ENCODE data around the gene RBM20.

Gene RBM20

DNA sequence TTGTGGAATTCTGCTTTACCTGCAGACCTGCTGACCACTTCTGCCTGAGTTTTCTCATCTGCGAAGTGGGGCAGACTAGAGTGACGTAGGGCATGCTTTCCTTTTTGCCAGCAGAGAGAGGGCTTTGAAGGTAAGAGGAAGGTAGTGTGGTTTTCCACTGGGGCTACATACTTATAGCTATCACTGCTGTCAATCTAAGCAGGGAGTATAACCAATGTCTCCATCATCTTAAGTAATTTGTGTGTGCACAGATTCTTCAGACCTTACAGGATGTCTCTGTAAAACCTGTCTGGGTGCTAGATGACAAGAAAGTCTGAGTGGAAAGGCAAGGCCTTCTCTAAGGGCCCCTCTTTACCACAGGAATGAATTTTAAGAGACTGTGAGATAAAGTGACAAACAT, 106.8 kb downstream of the RBM20 start:
- Histone ChIP-seq H3K27ac (ENCODE audit: low read length) (no peak overlapping the region), H3K36me3 (ENCODE audit: control insufficient read depth in 1 of 2, insufficient read depth in 2 of 2, low read length in 2 of 2) (no peaks in the 10 kb centered on the region), H3K9me3 (ENCODE audit: control insufficient read depth in 1 of 2, low read length in 2 of 2) (peaks cover 0 to 6% of the 10 kb centered on the region in 2 donors), H3K27me3 (ENCODE audit: low read depth, low read length) (no peaks in the 10 kb centered on the region), H3K4me1 (ENCODE audit: control insufficient read depth in 1 of 2, insufficient read depth in 2 of 2, low read length in 2 of 2) (peaks cover 0 to 8% of the 10 kb centered on the region in 2 donors), H3K4me3 (ENCODE audit: low read depth in 1 of 2, low read length in 2 of 2) (no peak overlapping the region)

GRCh38 chr10:110751850-110752249, 107.7 kb downstream of the RBM20 start:
- peaks cover 0 to 4% of the 10 kb centered on the region in 2 donors for H3K4me1 ChIP-seq (ENCODE audit: control insufficient read depth in 1 of 2, insufficient read depth in 2 of 2, low read length in 2 of 2)
- peaks cover 0 to 6% of the 10 kb centered on the region in 2 donors for H3K9me3 ChIP-seq (ENCODE audit: control insufficient read depth in 1 of 2, low read length in 2 of 2)
- H3K27ac ChIP-seq (ENCODE audit: low read length), result no peak overlapping the region
- H3K36me3 ChIP-seq (ENCODE audit: control insufficient read depth in 1 of 2, insufficient read depth in 2 of 2, low read length in 2 of 2), result no peaks in the 10 kb centered on the region
- H3K4me3 ChIP-seq (ENCODE audit: low read depth in 1 of 2, low read length in 2 of 2), result no peak overlapping the region
- H3K27me3 ChIP-seq (ENCODE audit: low read depth, low read length), result no peaks in the 10 kb centered on the region

DNA sequence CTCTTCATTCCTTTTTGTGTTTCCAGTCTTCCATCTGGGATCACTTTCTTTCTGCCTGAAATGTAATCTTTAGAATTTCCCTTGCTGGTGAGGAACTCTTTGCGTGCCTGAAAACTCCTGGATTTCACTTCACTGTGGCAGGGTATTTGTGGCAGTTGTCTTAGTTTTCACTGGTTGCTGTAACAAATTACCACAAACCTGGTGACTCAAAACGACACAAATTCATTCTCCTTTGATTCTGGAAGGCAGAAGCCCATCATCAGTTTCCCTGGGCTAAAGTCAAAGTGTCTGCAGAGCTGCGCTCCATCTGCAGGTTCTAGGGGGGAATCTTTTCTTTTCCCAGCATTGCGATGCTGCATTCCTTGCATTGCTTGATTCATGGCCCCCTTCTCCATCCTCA, 109.3 kb downstream of the RBM20 start:
- H3K27me3 ChIP-seq (ENCODE audit: low read depth, low read length), result no peaks in the 10 kb centered on the region
- H3K4me1 ChIP-seq (ENCODE audit: control insufficient read depth in 1 of 2, insufficient read depth in 2 of 2, low read length in 2 of 2), result no peaks in the 10 kb centered on the region
- H3K4me3 ChIP-seq (ENCODE audit: low read depth in 1 of 2, low read length in 2 of 2), result no peak overlapping the region
- H3K9me3 ChIP-seq (ENCODE audit: control insufficient read depth in 1 of 2, low read length in 2 of 2), result peaks cover 0 to 6% of the 10 kb centered on the region in 2 donors
- H3K27ac ChIP-seq (ENCODE audit: low read length), result no peak overlapping the region
- H3K36me3 ChIP-seq (ENCODE audit: control insufficient read depth in 1 of 2, insufficient read depth in 2 of 2, low read length in 2 of 2), result no peaks in the 10 kb centered on the region

DNA sequence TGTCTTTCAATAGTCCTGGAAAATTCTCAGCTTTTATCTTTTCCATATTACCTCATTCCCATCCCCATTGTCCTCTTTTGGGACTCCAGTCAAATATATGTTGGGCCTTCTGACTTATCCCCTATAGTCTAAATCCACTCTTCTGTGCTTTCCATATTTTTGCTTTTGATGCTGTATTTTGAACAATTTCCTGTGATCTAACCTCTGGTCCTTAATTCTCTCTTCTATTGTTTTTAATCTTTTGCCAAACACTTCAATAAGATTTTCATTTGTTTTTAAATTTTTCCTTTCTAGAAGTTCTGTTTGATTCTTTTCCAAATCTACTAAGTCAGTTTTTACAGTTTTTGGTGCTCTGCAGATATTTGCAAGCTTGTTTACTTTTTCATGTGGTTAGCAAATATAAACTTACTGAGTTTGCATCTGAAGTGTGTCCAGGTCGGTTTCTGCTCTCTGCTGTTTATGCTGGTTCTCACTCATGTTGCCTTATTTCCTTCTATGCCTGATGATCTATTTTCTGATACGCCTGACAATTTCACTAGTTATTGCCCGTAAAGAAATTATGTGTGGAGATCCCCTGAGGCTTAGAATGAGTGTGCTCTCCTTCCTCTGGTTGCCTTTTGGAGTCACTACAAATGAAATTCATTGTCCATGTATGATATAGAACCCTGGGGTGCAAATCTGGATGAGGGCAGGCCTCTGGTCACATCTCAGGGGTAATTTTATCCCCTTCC, 110.4 kb downstream of the RBM20 start:
- H3K36me3 ChIP-seq (ENCODE audit: control insufficient read depth in 1 of 2, insufficient read depth in 2 of 2, low read length in 2 of 2), result no peaks in the 10 kb centered on the region
- H3K4me3 ChIP-seq (ENCODE audit: low read depth in 1 of 2, low read length in 2 of 2), result no peak overlapping the region
- no peak overlapping the region for H3K27ac ChIP-seq (ENCODE audit: low read length)
- no peaks in the 10 kb centered on the region for H3K27me3 ChIP-seq (ENCODE audit: low read depth, low read length)
- H3K4me1 ChIP-seq (ENCODE audit: control insufficient read depth in 1 of 2, insufficient read depth in 2 of 2, low read length in 2 of 2), result no peaks in the 10 kb centered on the region
- H3K9me3 ChIP-seq (ENCODE audit: control insufficient read depth in 1 of 2, low read length in 2 of 2), result no peaks in the 10 kb centered on the region

DNA sequence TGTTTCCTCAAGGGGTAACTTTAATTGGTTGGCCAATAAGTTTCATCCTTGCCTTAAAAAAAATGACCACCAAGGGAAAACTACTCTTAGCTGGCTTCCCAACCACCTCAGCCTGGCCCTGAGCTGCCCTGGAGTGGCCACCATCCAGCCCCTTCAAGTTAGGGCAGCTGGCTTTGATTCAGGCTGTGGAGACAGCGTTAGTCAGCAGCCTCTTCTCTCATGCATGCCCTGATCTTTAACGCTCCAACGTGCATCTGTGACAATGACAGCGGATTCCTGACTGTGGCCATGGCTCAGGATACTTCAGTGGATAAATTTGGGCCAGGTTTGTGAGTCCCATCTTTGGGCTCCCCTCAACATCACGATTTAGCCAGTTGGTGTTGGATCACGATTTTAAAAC, 111.6 kb downstream of the RBM20 start:
- H3K27ac ChIP-seq (ENCODE audit: low read length), result no peak overlapping the region
- H3K9me3 ChIP-seq (ENCODE audit: control insufficient read depth in 1 of 2, low read length in 2 of 2), result no peaks in the 10 kb centered on the region
- H3K4me1 ChIP-seq (ENCODE audit: control insufficient read depth in 1 of 2, insufficient read depth in 2 of 2, low read length in 2 of 2), result no peaks in the 10 kb centered on the region
- H3K36me3 ChIP-seq (ENCODE audit: control insufficient read depth in 1 of 2, insufficient read depth in 2 of 2, low read length in 2 of 2), result no peaks in the 10 kb centered on the region
- no peaks in the 10 kb centered on the region for H3K27me3 ChIP-seq (ENCODE audit: low read depth, low read length)
- H3K4me3 ChIP-seq (ENCODE audit: low read depth in 1 of 2, low read length in 2 of 2), result no peak overlapping the region

- Histone ChIP-seq H3K4me1 (ENCODE audit: control insufficient read depth in 1 of 2, insufficient read depth in 2 of 2, low read length in 2 of 2) (no peaks in the 10 kb centered on the region), H3K4me3 (ENCODE audit: low read depth in 1 of 2, low read length in 2 of 2) (no peak overlapping the region), H3K36me3 (ENCODE audit: control insufficient read depth in 1 of 2, insufficient read depth in 2 of 2, low read length in 2 of 2) (no peaks in the 10 kb centered on the region), H3K27ac (ENCODE audit: low read length) (no peak overlapping the region), H3K9me3 (ENCODE audit: control insufficient read depth in 1 of 2, low read length in 2 of 2) (no peaks in the 10 kb centered on the region), H3K27me3 (ENCODE audit: low read depth, low read length) (no peaks in the 10 kb centered on the region)
These were observed 112.7 kb downstream of the RBM20 start for GRCh38 chr10:110756876-110757275.

GRCh38 chr10:110757586-110757985, 113.5 kb downstream of the RBM20 start:
- Histone ChIP-seq H3K4me1 (ENCODE audit: control insufficient read depth in 1 of 2, insufficient read depth in 2 of 2, low read length in 2 of 2) (no peaks in the 10 kb centered on the region), H3K27me3 (ENCODE audit: low read depth, low read length) (no peaks in the 10 kb centered on the region), H3K27ac (ENCODE audit: low read length) (no peak overlapping the region)

GRCh38 chr10:110758128-110758765, 114.1 kb downstream of the RBM20 start:
- Histone ChIP-seq H3K9me3 (ENCODE audit: control insufficient read depth in 1 of 2, low read length in 2 of 2) (no peaks in the 10 kb centered on the region), H3K27ac (ENCODE audit: low read length) (no peak overlapping the region), H3K4me3 (ENCODE audit: low read depth in 1 of 2, low read length in 2 of 2) (no peak overlapping the region), H3K4me1 (ENCODE audit: control insufficient read depth in 1 of 2, insufficient read depth in 2 of 2, low read length in 2 of 2) (no peaks in the 10 kb centered on the region), H3K27me3 (ENCODE audit: low read depth, low read length) (no peaks in the 10 kb centered on the region), H3K36me3 (ENCODE audit: control insufficient read depth in 1 of 2, insufficient read depth in 2 of 2, low read length in 2 of 2) (no peaks in the 10 kb centered on the region)

More at GRCh38 chr10:110757586-110757985, 113.5 kb downstream of the RBM20 start:
- H3K36me3 ChIP-seq (ENCODE audit: control insufficient read depth in 1 of 2, insufficient read depth in 2 of 2, low read length in 2 of 2), result no peaks in the 10 kb centered on the region
- H3K4me3 ChIP-seq (ENCODE audit: low read depth in 1 of 2, low read length in 2 of 2), result no peak overlapping the region
- H3K9me3 ChIP-seq (ENCODE audit: control insufficient read depth in 1 of 2, low read length in 2 of 2), result no peaks in the 10 kb centered on the region

- Histone ChIP-seq H3K4me3 (ENCODE audit: low read depth in 1 of 2, low read length in 2 of 2) (no peak overlapping the region), H3K27ac (ENCODE audit: low read length) (peak overlapping the region; percentile 52), H3K27me3 (ENCODE audit: low read depth, low read length) (no peaks in the 10 kb centered on the region), H3K4me1 (ENCODE audit: control insufficient read depth in 1 of 2, insufficient read depth in 2 of 2, low read length in 2 of 2) (no peaks in the 10 kb centered on the region), H3K36me3 (ENCODE audit: control insufficient read depth in 1 of 2, insufficient read depth in 2 of 2, low read length in 2 of 2) (no peaks in the 10 kb centered on the region), H3K9me3 (ENCODE audit: control insufficient read depth in 1 of 2, low read length in 2 of 2) (no peaks in the 10 kb centered on the region)
These were observed 114.8 kb downstream of the RBM20 start for GRCh38 chr10:110758898-110759297.

DNA sequence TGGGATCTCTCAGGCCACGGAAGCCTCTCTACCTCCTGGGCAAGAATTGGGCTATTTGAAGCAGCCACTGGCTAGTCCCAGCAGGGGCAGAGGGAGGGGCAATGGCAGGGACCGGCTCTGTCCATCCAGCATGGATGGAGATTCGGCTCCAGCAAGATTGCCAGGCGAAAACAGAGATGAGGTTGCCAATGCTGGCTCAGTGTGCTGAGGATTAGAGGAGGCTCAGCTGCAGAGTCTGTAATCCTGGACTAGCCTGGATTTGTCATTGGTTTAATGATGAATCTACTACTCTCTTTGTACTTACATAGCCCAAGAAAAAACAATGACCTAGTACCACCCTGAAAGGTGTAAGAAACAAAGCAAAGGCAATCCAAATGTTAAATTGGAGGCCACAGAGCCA, 115.4 kb downstream of the RBM20 start:
- Histone ChIP-seq H3K27me3 (ENCODE audit: low read depth, low read length) (no peaks in the 10 kb centered on the region), H3K4me3 (ENCODE audit: low read depth in 1 of 2, low read length in 2 of 2) (no peak overlapping the region), H3K27ac (ENCODE audit: low read length) (peak overlapping the region; percentile 52), H3K36me3 (ENCODE audit: control insufficient read depth in 1 of 2, insufficient read depth in 2 of 2, low read length in 2 of 2) (no peaks in the 10 kb centered on the region), H3K4me1 (ENCODE audit: control insufficient read depth in 1 of 2, insufficient read depth in 2 of 2, low read length in 2 of 2) (no peaks in the 10 kb centered on the region), H3K9me3 (ENCODE audit: control insufficient read depth in 1 of 2, low read length in 2 of 2) (no peaks in the 10 kb centered on the region)

- no peaks in the 10 kb centered on the region for H3K27me3 ChIP-seq (ENCODE audit: low read depth, low read length)
- no peaks in the 10 kb centered on the region for H3K4me1 ChIP-seq (ENCODE audit: control insufficient read depth in 1 of 2, insufficient read depth in 2 of 2, low read length in 2 of 2)
- H3K27ac ChIP-seq (ENCODE audit: low read length), result no peak overlapping the region
- H3K9me3 ChIP-seq (ENCODE audit: control insufficient read depth in 1 of 2, low read length in 2 of 2), result no peaks in the 10 kb centered on the region
- H3K4me3 ChIP-seq (ENCODE audit: low read depth in 1 of 2, low read length in 2 of 2), result no peak overlapping the region
- no peaks in the 10 kb centered on the region for H3K36me3 ChIP-seq (ENCODE audit: control insufficient read depth in 1 of 2, insufficient read depth in 2 of 2, low read length in 2 of 2)
These were observed 118.1 kb downstream of the RBM20 start for GRCh38 chr10:110762109-110762848.

All from muscle layer of duodenum (tissue), 2 donors.